ENCODE results near the gene ANO9. TPM values are rescaled to one million over a fixed set of nuclear protein-coding genes. Genes with fewer than 3 reads are reported as not detected.

ANO9 gene
- total and polyA plus RNA-seq, 5 experiments from 2014 or later: 4.8 to 78.6 (median 8.6) TPM

DNA sequence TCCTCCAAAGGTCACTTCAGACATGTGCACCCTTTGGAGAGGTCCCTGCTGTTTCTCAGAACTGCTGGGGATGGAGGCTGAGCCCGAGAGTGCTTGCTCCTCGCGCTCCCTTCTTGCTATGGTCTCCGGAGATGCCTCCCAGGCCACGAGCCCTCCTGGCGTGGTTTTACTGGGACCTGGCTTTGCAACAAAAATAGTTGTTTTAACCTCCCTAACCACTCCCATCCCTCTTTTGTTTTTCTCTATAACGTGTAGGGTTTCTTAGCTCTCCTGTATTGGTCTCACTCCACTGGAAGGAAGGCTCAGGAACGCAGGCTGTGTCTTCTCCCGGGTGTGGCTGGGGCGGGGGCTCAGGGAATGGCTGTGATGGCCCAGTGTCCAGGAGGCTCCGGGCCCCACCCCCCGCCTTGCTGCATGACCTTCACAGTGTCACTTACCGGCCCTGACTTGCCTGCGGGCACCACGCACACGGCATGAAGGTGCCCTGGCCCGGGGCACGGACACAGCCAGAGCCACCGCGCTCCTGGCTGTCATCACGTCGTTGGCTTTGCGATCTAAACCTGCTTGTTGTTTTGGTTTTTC, 13.8 kb upstream of the ANO9 start:
- Mint-ChIP-seq H3K27me3 (no peaks in the 10 kb centered on the region), H3K4me3 (peak overlapping the region in 1 of 10 donors; percentile 51)
- ATAC-seq: no peak

DNA sequence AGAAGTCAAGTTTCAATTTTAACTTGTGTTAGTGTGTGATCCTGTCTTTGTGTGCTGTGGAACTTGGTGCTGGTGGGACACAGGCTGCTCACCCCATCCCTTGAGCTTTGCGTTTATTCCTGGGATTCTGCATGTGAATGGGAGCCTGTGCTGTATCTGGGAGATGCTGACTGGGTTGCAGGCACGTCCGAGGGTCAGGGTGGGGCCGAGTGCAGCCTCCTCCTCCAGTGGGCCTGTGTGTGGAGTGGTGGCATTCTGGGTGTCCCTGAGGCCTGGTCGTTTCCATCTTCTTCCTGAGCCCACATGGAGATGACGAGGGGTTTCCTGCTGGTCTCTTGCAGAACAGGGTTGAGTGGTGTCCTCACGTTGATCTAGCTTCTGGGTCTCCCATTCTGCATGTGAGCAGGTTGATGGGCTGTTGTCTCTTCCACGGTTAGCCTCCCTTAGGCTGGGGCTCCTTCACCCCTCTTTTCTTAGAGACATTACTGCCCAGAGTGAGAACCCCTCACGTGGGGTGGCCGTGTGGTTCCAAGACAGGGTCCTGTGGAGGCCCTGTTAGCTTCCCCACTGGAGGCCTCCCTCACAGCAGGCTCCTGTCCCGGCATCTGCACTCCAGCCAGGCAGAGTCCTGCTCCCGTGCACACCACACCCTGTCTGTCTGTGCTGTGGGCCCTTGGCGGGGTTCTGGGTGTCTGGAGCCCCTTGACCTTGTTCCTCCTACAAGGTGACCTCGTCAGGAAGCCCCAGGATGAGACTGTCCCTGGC, 13.2 kb upstream of the ANO9 start:
- ATAC-seq: no peak
- Mint-ChIP-seq H3K27ac (peak overlapping the region; percentile 28 to 97 (median 68)), H3K4me3 (peak overlapping the region in 1 of 10 donors; percentile 54), H3K27me3 (no peaks in the 10 kb centered on the region), H3K9me3 (no peaks in the 10 kb centered on the region), H3K4me1 (peaks cover 29 to 63% (median 42%) of the 10 kb centered on the region in 4 donors), H3K36me3 (peaks cover 0 to 18% (median 2%) of the 10 kb centered on the region in 3 donors)
- POLR2A ChIA-PET: no interaction called here
- DNase-seq: no peak

More for the DNA sequence above, 13.8 kb upstream of the ANO9 start:
- H3K4me1 Mint-ChIP-seq: peaks cover 29 to 62% (median 41%) of the 10 kb centered on the region in 4 donors
- no peaks in the 10 kb centered on the region for H3K9me3 Mint-ChIP-seq
- peak overlapping the region; percentile 33 to 98 (median 76) for H3K27ac Mint-ChIP-seq
- peaks cover 0 to 18% (median 2%) of the 10 kb centered on the region in 3 donors for H3K36me3 Mint-ChIP-seq
- POLR2A ChIA-PET: interaction anchor here (1.1 to 1.2 kb wide), 2 partner anchors 143 to 221 kb away, joined by 3 read pairs; no protein-coding TSS in a partner anchor
- DNase-seq: no peak

DNA sequence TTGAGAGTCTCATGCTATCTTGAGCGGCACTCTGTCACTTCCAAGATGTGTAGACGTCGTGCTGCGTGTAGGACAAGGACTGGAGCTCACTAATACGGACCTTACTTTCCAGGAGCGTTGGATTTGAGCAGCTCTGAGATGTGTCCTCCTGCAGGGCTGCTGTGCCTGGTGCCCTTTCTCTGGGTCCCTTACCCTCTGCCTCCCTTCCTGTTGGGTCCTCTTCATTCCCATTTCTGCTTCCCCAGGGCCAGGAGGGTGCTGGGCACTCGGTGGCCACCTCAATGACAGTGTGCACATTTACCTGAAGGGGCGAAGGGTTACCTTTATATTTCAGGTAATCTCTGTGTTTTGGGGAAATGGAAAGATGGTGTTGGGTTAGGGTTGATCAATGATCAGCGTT, 12.2 kb upstream of the ANO9 start:
- Mint-ChIP-seq H3K27ac (peak overlapping the region in 6 of 10 donors; percentile 28 to 83 (median 60)), H3K4me3 (no peak overlapping the region), H3K4me1 (peaks cover 29 to 64% (median 43%) of the 10 kb centered on the region in 4 donors), H3K36me3 (peaks cover 0 to 18% (median 2%) of the 10 kb centered on the region in 3 donors), H3K9me3 (no peaks in the 10 kb centered on the region), H3K27me3 (no peaks in the 10 kb centered on the region)
- POLR2A ChIA-PET: interaction anchor here (1.1 kb wide), 1 partner anchor 47 kb away, joined by 5 read pairs; no protein-coding TSS in a partner anchor
- DNase-seq (no peak), ATAC-seq (no peak)

DNA sequence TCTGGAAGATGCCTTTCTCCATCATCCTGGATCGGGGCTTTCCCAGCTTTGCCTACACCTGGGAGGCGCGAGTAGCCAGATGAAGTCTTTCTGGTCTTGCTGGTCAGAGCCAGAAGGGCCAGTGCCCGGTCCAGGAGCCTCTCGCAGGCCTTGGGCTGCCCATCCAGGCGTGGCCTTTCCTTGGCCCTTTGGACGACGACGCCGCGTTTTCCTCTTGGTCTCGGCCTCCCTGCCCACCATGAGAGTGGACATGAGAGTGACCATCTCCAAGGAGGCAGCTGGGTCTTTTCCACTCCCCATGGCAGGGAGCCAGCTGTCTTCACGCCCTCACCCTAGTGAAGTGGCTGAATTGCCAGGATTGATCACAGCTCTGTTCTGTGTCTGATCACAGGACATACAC, 11.8 kb upstream of the ANO9 start:
- H3K9me3 Mint-ChIP-seq: no peaks in the 10 kb centered on the region
- peaks cover 31 to 64% (median 47%) of the 10 kb centered on the region in 4 donors for H3K4me1 Mint-ChIP-seq
- DNase-seq (peak in 1 of 10 donors; percentile 55), ATAC-seq (no peak)
- peaks cover 0 to 18% (median 2%) of the 10 kb centered on the region in 3 donors for H3K36me3 Mint-ChIP-seq
- H3K27me3 Mint-ChIP-seq: no peaks in the 10 kb centered on the region
- H3K4me3 Mint-ChIP-seq: no peak overlapping the region
- H3K27ac Mint-ChIP-seq: peak overlapping the region in 7 of 10 donors; percentile 28 to 79 (median 55)
- POLR2A ChIA-PET: interaction anchor here (1.1 to 1.2 kb wide), 2 partner anchors 47 to 57 kb away, joined by 3 to 5 read pairs; no protein-coding TSS in a partner anchor

DNA sequence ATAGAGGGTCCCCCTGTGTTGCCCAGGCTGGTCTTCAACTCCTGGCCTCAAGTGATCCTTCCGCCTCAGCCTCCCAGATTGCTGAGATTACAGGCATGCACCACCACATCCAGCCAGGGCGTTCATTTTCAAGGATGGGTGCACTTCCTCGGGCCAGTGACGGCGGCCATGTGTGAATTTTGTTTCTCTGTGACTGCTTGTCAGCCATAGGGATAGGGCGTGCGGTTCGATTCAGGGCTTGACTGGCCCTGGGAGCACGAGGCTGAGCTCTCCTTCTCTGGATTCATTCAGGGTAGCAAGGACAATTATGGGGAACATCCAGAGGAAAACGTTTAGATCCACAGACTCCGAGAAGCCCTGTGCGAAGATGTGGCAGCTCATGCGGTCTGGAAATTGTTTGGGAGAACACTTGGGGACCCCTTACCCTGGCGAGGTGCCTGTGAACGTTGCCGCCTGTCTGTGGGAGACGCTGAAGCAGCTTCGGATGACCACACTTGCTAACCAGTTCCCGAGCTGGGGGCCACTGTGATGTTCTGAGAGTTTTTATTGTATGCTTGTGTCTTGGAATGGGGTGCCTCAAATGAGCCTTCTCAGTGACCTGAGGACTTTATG, 11.2 kb upstream of the ANO9 start:
- peak overlapping the region in 1 of 10 donors; percentile 15 for H3K4me3 Mint-ChIP-seq
- peaks cover 33 to 66% (median 52%) of the 10 kb centered on the region in 4 donors for H3K4me1 Mint-ChIP-seq
- H3K27ac Mint-ChIP-seq: peak overlapping the region in 7 of 10 donors; percentile 55 to 85 (median 79)
- peaks cover 0 to 18% (median 2%) of the 10 kb centered on the region in 3 donors for H3K36me3 Mint-ChIP-seq
- no peaks in the 10 kb centered on the region for H3K27me3 Mint-ChIP-seq
- POLR2A ChIA-PET: interaction anchor here (1.1 to 6.8 kb wide), 3 partner anchors 45 to 56 kb away, joined by 3 to 135 read pairs (median 5); no protein-coding TSS in a partner anchor
- DNase-seq: no peak
- H3K9me3 Mint-ChIP-seq: no peaks in the 10 kb centered on the region
- ATAC-seq: no peak

DNA sequence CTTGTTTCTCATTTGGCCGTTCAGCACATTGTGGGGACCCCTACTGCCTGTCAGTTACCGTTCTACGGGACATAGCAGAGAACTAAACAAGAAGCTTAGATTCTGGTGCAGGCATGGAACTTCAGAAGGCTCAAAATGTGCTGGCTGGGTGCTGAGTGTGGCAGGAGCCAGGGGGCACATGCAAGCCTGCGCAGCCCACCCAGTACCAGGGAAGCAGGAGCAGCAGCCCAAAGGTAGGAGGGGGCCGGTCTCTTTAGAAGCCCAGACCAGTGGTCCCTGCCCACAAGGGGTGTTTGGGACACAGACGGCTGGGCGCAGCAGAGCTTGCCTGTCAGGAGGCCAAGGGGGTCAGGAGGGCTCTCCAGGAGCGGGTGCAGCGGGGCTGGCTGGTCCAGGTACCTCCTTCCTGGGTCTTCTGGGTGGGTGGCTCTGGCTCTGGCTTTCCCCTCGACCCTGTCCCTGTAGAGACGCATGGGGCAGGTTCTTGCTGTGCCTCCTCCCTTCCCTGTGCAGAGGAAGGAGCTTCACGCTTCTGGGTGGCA, 10.5 kb upstream of the ANO9 start:
- H3K27ac Mint-ChIP-seq: peak overlapping the region in 7 of 10 donors; percentile 19 to 97 (median 60)
- H3K27me3 Mint-ChIP-seq: no peaks in the 10 kb centered on the region
- H3K36me3 Mint-ChIP-seq: peaks cover 0 to 18% (median 2%) of the 10 kb centered on the region in 3 donors
- peaks cover 29 to 62% (median 47%) of the 10 kb centered on the region in 4 donors for H3K4me1 Mint-ChIP-seq
- no peak for DNase-seq
- H3K9me3 Mint-ChIP-seq: no peaks in the 10 kb centered on the region
- H3K4me3 Mint-ChIP-seq: peak overlapping the region in 1 of 10 donors; percentile 32
- no peak for ATAC-seq
- POLR2A ChIA-PET: interaction anchor here (0.6 to 7.8 kb wide), 6 partner anchors 37 to 245 kb away, joined by 3 to 144 read pairs (median 26); partner anchors contain the start of genes BET1L, RIC8A and SIGIRR

DNA sequence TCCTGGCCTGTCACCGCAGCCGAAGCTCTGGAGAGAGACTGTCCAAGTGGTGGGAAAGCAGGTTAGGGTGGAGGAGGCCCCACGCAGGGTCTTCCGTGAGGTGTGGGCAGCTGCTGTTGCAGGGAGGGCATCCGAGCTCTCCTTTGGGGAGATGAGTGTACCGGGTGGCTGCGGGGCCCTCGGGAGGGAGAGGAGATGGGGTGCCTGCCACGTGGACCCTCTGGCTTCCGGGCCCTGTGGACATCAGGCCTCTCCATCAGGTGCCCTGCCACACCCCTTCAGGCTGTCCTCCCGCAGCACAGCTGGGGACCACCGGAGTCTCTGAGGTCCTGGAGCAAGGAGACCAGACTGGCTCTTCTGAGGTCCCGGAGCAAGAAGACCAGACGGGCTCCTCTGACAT, 9.9 kb upstream of the ANO9 start:
- Mint-ChIP-seq H3K27ac (peak overlapping the region in 8 of 10 donors; percentile 85 to 98 (median 98)), H3K4me1 (peaks cover 23 to 58% (median 42%) of the 10 kb centered on the region in 4 donors), H3K27me3 (no peaks in the 10 kb centered on the region), H3K9me3 (no peaks in the 10 kb centered on the region), H3K4me3 (peak overlapping the region in 9 of 10 donors; percentile 87 to 99 (median 97)), H3K36me3 (peaks cover 0 to 18% (median 2%) of the 10 kb centered on the region in 3 donors)
- POLR2A ChIA-PET: interaction anchor here (0.6 to 7.8 kb wide), 8 partner anchors 37 to 245 kb away, joined by 3 to 144 read pairs (median 22); partner anchors contain the start of genes BET1L, IFITM2, RIC8A and RNH1
- ATAC-seq (no peak), DNase-seq (no peak)

DNA sequence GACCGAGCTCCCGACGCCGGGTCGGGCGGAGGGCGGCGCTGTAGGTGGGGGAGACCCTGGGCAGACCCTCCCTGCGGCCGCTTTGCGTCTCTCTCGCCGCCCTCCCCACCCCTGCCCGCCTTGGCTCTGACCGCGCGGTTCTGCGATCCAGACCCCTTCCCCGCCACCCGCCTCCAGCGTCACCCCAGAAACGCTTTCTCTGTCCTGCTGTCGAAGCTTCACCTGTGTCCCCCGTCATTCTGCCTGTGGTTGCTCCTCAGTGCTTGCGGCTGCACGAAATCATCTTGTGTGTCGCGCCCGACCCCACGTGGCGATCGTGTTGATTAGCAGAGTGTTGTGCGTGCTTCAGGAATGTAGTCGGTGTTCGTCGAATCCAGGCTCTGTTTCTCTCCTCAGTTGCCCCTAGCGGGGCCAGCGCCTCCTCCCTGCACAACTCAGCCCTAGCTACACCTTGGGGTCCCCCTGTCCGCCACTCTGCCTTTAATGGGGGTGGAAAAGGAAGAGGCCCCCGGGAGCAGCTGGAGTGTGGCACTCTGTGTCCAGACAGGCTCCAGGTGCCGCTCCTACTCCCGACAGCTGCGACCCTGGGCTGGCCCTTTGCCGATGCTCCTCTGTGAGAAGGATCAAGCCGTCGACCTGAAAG, 9.1 kb upstream of the ANO9 start:
- POLR2A ChIA-PET: interaction anchor here (0.8 to 7.8 kb wide), 13 partner anchors 36 to 244 kb away, joined by 3 to 144 read pairs (median 7); partner anchors contain the start of genes BET1L, IFITM2, RIC8A and RNH1
- Mint-ChIP-seq H3K4me3 (peak overlapping the region; percentile 87 to 99 (median 97)), H3K27ac (peak overlapping the region; percentile 85 to 98 (median 97)), H3K4me1 (peaks cover 19 to 50% (median 34%) of the 10 kb centered on the region in 4 donors), H3K27me3 (no peaks in the 10 kb centered on the region), H3K9me3 (no peaks in the 10 kb centered on the region), H3K36me3 (peaks cover 0 to 18% (median 2%) of the 10 kb centered on the region in 3 donors)
- peak; percentile 62 to 64 for ATAC-seq
- peak; percentile 69 to 93 (median 84) for DNase-seq

DNA sequence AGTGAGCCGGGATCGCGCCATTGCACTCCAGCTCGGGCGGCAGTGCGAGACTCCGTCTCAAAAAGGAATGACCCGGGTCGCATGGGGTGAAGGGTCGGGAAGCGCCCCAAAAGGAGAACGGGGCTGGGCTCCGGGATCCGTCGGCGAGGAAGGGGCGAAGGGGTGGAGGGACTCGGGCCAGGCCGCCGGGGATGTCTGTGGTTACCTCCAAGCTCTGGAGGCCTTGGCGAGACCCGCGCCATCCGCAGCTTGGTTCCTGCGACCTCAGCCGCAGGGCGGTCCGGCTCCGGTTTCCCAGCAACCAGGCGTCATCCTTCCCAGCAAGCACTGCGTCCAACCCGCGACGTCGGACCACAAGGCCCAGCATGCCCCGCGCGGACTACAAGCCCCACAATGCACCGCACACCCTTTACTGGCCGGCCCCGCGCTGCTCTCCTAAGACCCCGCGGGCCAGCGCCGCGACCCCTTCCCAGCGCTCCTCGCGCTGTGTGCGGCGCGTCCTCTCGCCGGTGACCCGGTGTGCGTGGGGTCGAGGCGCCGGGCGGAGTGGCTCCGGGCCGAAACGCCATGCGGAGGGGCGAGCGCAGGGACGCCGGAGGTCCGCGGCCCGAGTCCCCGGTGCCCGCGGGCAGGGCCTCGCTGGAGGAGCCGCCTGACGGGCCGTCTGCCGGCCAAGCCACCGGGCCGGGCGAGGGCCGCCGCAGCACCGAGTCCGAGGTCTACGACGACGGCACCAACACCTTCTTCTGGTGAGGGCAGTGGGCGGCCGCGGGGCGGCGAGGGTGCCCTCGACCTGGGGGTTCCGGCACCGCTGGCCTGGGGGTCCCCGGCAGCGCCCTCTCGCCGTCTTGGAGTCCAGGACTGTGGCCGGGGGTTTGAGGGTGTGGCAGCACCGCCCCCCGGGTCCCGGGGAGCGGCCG, 8.3 kb upstream of the ANO9 start, which contains the start of gene PTDSS2:
Gene PTDSS2, plus strand, starts transcription at position 391 of the 920 bp plus-strand sequence. Its CDS starts 177 bp downstream, at position 568.
- peak; percentile 74 to 76 for ATAC-seq
- Mint-ChIP-seq H3K36me3 (peaks cover 0 to 17% (median 2%) of the 10 kb centered on the region in 3 donors), H3K27me3 (no peaks in the 10 kb centered on the region), H3K4me3 (peak within 1 kb of the TSS; percentile 88 to 99 (median 97)), H3K4me1 (peaks cover 15 to 42% (median 30%) of the 10 kb centered on the region in 4 donors), H3K9me3 (no peaks in the 10 kb centered on the region), H3K27ac (peak within 1 kb of the TSS; percentile 85 to 98 (median 97))
- POLR2A ChIA-PET: interaction anchor here (0.8 to 7.8 kb wide), 22 partner anchors 9 to 243 kb away, joined by 3 to 144 read pairs (median 5); partner anchors contain the start of genes BET1L, IFITM2, IFITM3 and RIC8A
- peak; percentile 85 to 97 (median 92) for DNase-seq

DNA sequence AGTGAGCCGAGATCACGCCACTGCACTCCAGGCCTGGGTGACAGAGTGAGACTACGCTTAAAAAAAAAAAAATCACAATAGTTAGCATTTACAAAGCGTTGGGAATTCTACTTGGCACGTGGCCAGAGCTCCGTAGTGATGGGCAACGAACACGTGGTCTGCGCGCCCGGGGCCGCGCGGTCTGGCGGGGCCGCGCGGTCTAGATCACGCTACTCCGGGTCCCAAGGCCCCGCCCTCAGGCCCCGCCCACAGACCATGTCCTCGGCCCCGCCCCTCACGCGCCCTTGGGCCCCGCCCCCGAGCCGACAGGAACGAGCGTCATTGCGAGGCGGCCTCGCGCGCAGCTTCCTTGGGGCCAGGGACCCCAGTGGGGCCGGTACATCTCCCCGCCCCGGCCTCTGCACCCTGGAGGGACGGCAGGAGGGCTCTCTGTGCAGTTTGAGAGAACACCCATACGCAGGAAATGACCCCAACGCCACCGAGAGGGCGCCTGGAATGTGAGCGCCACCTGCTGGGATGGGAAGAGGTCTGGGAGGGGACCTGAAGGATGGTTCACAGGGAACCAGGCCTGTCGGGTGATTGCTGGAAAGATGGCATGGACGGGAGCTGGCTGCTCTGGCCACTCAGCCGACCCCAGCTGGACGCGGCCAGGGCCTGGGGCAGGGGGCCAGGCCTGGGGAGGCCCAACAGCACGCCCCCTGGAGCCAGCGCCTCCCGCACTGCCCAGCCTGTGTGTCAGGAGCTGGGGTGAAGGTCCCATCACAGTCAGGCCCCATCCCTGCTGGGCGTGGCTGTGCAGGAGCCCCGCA, 6.3 kb upstream of the ANO9 start:
- ATAC-seq (peak; percentile 61 to 62), DNase-seq (peak; percentile 90 to 99 (median 94))
- H3K9me3 Mint-ChIP-seq: no peaks in the 10 kb centered on the region
- peak overlapping the region; percentile 87 to 99 (median 97) for H3K27ac Mint-ChIP-seq
- POLR2A ChIA-PET: interaction anchor here (0.5 to 7.8 kb wide), 23 partner anchors 22 to 241 kb away, joined by 3 to 144 read pairs (median 5); partner anchors contain the start of genes BET1L, IFITM2, PGGHG and RIC8A
- H3K27me3 Mint-ChIP-seq: no peaks in the 10 kb centered on the region
- peak overlapping the region; percentile 84 to 93 (median 88) for H3K4me3 Mint-ChIP-seq
- peaks cover 11 to 35% (median 28%) of the 10 kb centered on the region in 4 donors for H3K4me1 Mint-ChIP-seq
- peaks cover 0 to 7% (median 0%) of the 10 kb centered on the region in 3 donors for H3K36me3 Mint-ChIP-seq
